ENCODE results near the gene NPC2.
"Not testable (repeated sequence)": the region's sequence is repeated elsewhere in the genome, so short reads cannot be mapped to it uniquely, and the experiment has no call there.

Gene NPC2

DNA sequence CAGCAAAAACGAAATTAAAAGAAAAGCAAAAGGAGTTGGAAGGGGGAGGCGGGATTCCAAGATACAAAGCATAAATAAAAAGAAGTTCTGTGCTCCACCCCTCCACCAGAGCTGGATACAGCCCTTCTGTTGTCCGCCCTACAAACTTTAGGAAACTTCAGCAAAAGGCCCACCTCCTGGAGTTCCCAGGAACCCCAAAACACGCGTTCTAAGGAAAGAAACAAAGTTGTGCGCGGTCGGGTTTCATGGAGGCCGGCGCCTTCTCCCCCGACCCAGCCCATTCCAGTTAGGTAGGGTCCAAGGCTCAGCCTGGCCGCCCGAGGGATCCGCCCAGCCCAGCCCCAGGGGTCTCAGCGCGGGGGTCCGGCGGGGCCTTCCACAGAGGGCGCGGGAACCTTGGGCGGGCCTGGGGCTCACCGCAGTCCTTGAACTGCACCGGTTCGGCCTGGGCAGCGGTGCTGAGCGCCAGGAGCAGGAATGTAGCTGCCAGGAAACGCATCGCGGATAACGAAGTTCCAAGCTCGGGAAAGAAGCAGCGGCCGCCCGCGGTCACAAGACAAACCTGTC lies at the start of gene NPC2:
TSS of gene NPC2 (minus strand) at position 530 of the 567 bp plus-strand sequence. CDS start at position 499, 31 bp downstream.
- DNase-seq, result no peak

DNA sequence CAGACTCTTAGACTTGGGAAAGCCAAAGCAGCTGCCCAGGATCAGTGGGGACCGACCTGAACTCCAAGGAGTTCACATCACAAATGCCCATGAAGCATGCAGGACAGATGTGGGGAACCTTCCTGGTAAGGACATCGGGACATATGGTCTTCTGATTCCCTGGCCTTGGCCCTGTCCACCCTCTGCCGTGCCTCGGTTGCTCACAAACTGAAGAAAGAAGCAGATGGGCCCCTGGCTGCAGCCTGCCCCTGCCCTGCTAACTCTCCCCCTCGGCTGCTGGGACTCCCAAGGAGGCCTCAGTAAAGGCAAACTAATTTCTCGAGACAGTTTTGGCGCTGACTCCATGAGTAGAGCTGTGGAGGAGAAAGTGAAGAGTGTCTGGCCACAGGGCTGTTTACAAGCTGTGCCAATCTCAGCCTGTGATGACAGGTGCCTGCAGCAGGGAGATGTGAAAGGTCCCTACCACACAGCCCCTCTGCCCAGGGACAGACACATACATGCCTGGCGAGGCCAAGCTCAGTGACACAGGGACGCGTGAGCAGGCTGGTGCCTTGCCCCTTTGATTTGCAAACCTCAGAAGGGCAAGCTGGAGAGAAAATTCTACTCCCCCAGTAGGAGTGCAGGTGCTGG lies 49.1 kb upstream of the NPC2 start:
- DNase-seq, result no peak

DNA sequence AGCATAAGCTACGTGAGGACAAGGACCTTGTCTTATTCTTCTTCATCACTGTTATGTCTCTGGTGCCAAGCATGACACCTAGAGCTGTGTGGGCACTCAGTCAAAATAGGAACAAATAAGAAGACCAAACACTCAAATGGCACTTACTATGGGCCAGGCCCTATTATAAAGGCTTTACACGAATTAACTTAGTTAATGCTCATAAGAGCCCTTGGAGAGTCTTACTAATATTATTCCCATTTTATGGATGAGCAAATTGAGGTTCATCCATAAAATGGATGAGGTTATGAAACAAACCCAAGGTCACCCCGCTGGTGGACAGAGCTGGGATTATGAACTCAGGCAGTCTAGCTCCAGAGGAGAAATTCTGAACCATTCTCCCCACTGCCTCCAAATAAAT lies 48.1 kb upstream of the NPC2 start:
- no peak for DNase-seq

DNA sequence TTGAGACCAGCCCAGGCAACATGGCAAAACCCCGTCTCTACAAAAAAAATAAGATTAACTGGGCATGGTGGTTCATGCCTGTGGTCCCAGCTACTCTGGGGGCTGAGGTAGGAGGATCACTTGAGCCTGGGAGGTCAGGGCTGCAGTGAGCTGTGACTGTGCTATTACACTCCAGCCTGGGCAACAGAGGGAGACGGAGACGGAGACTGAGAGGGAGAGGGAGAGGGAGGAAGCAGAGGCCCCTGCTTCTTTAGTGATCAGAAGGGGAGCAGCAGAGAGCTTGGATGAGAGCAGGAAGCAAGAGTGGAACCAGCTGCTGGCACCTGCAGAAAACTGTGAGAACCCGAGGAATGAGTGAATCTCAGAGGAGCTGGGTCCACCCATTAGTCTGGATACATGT lies 46.4 kb upstream of the NPC2 start:
- no peak for DNase-seq

DNA sequence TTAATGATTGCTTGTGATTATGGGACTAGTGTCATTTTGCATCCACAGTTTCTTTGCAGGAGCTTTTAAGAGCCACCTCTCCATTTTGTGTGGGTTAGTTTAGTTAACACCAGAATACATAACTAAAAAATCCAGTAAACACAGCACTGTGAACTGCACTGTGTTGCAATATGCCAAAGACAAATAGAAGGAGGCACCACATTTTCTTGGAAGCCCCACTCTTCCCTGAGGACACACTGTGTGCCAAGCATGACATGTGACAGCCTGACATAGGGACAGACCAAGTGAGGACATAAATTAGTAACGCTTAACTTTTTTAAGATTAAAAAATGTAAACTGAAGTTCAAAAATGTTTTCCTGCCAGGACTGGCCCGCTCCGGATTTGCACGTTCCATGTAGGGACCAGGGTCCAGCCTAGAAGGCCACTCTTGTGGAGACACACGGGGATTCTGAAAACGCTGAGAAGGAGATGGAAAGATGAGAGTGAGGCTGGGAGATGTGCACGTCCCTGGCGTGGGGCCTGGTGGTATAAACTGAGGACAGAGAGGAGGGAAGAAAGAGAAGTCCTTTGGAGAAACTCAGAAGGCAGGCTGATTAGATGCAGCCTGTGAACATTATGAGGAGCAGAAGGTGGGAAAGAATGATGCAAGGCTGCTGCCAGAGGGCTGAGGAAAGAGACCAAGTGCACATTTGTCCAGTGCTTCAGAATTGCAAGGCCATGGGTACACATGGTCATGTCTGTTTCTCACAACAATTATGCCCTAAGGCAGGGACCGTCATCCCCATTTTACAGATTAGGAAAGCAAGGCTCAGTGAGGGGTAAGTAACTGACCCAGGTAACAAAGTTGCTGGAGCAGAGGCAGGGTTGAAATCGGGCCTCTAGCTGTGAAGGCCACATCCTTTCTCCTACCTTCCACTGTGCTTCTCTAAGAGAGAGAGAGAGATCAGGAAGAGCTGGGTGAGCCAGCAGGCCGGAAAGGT lies 45.6 kb upstream of the NPC2 start:
- DNase-seq, result no peak

DNA sequence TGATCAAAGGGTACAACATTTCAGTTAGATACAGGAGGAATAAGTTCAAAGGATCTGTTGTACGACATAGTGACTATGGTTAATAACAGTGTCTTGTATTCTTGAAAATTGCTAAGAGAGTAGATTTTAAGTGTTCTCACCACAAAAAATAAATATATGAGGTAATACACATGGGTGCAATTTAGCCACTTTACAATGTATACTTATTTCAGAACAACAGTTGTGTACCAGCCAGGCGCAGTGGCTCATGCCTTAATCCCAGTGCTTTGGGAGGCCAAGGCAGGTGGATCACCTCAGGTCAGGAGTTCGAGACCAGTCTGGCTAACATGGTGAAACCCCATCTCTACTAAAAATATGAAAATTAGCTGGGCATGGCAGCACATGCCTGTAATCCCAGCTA lies 43.2 kb upstream of the NPC2 start:
- DNase-seq, result not testable (repeated sequence)

DNA sequence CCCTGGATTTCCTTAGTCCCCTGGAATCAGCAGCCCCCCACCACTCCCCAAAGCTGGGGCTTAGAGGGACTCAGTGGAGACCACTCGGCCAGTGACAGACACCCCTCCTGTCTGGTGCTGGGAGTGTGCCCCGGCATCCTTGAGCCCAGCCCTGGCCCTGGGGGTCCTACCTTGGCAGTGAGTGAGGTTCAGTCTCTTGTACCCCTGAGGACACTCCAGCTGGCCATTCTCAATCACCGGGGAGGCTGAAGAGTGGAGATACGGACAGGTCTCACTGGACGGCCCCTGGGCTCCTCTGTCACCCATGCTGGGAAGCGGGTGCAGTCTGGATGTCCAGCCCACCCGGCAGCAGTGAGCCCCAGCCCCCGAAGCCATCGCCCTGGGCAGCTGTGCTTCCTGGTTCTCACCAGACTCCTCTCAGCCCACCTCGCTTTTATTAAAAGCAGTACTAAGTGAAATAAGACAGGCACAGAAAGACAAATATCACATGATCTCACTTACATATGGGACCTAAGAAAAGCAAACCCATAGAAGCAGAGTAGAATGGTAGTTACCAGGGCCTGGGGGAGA lies 42.7 kb upstream of the NPC2 start:
- no peak for DNase-seq

DNA sequence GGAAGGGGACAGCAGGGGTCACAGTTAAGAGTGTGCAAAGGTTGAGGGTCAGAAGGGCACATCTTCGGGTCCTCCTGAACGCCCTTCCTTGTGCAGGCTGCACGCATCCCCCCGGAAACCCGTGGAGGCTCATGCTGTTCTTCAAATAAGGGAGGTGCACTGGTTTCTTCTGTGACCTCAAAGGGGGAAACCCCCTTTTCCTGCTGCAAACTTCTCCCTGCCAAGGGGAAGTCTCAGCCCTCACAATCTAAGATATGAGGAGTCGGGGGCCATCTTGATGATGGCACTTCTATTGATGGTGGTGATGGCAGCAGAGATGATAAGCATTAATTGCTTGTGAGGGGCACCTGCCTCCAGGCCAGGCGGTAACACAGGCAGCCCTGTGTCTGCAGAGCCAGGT lies 40.5 kb upstream of the NPC2 start:
- no peak for DNase-seq

DNA sequence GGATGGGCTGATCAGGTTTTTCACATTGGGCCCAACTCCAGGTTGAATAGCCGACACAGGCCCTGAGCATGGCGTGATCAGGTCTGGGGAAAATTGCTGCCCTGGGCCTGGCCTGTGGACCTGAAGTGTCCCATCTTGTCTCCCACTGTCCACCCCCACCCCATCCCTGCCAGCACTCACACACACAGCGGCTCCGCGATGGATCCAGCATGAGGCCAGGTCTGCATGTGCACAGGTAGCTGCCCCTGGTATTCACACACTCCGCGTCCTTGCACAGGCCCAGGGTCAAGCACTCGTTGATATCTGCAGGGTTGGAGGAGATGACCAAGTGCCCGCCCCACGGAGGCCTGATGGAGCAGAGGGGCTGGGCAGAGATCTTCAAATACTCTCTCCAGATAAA lies 39.1 kb upstream of the NPC2 start:
- no peak for DNase-seq

DNA sequence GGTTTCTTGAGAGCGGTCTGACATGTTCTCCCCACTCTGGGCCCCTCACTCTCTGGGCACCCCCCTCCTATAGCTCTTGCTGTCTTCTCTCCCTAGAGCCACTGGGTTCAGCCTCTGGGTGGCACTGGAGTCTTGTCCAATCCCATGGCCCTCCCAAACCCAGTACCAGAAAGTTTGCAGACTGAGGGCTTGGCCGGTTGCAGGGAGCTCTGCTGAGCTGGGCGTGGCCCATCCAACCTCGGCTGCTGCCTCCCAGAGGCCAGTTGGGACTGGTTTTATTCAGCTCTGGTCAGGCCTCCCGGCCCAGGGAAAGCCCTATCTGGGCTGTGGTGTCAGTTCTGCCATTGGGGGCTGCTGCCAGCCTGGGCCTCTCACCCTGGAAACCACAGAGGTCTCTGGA lies 38.4 kb upstream of the NPC2 start:
- no peak for DNase-seq

DNA sequence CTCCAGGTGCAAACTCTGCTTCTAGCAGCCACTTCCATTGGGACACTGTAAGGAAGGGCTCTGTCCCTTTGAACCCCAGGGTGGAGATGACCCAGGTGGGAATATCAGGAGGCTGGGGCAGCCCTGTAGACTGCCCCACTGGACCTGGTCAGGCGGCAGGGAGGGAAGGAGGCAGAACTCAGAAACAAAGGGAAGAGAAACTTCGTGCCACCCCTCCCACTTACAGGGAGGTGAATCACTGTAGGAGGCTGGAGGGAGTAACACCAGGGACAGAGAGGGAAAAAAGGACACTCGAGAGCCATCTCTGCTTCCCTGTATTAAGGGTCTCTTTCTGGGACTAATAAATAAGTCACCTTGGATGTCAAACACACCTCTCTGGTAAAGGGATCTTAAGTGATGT lies 37.9 kb upstream of the NPC2 start:
- DNase-seq, result no peak

DNA sequence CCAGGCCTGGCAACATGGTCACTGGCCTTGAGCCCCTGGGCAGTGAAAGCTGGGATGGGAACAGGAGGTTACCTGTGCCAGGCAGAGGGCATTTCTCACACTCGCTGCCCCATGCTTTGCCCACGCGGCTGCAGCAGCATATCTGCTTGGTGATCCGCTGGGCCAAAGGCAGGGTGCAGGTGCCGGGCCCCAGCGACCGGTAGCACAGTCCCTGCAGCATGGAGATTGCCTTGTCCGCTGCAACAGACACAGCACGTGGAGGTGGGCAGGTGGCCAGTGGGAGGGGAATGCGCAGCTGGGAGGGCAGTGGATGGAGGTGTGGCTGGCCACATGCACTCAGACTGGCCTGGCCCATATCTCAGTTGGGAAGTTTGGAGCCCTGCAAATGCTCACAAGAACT lies 35.8 kb upstream of the NPC2 start:
- no peak for DNase-seq

DNA sequence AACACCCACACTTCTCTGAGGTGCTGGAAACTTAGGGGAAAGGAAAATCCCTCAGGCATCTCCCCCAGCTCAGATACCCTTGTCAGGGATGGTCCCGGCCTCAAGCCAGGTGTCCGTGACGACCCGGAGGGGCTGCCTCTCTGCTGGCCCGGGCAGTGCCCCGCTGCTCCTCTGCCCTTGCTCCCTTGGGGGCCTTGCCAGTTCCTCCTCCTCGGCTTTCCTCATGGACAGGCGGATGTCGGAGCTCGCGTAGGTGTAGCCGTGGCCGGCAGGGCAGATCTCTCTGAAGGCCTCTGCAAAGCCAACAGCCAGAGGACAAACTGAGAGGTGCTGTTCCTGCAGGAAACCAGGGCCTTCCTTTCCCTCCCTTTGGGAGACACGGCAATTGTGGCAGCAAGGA lies 35.3 kb upstream of the NPC2 start:
- DNase-seq, result no peak

DNA sequence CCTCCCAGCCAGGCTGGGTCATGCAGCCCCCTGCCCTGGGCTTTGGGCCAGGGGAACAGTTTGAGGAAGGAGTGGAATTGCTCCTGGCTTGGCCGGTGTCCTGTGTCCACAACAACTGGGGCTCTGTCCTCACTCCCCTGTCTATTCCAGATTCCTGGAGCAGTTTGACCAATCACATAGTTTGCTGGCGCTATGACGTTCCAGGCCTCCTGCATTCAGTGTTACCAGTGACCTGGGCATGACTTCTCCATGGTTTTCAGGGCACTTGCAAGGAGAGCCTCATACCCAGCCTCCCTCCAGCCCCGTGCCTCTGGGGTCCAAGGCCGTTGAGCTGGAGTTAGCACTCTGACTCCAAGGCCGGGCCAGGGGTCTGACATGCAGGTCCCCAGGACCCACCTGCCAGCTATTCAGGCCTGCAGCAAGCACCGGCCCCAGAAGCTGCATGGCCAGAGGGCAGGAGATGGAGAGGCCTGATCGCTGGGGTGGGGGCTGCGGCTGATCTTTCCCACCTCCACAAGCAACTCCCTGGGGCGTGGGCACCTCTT lies 34.7 kb upstream of the NPC2 start:
- DNase-seq, result no peak

DNA sequence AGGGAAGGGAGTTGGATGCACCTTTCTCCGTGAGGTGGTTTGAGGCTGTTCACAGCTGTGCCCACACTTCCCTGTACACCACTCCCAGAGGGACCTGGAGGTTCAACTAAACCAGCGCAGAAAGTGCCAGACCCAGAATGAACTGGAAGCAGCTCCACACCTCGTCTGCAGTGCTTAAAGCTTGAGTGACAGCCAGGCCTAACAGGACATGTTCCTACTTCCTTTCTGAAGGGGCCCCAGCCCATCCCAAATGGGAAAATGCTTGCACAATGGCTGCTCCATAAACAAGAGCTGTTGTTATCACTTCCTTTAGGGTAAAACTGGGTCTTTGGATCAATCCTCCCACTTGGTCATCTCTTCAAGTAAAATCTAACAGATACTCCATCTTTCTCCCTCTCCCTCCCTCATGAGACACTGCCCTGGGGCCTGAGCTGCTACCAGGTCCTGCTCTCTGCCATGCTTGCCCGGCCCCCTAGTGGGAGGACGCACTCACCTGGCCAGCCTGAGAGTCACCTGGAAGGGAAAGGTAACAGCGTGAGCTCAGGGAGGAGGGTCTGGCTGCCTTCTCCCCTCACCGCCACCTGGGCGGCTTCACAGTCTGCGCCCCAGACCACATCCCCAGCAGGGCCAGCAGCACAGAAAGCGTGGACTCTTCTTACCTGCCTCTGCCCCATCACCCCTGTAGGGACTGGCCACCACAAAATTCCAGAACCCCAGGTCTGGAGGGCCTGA lies 33.9 kb upstream of the NPC2 start:
- no peak for DNase-seq

DNA sequence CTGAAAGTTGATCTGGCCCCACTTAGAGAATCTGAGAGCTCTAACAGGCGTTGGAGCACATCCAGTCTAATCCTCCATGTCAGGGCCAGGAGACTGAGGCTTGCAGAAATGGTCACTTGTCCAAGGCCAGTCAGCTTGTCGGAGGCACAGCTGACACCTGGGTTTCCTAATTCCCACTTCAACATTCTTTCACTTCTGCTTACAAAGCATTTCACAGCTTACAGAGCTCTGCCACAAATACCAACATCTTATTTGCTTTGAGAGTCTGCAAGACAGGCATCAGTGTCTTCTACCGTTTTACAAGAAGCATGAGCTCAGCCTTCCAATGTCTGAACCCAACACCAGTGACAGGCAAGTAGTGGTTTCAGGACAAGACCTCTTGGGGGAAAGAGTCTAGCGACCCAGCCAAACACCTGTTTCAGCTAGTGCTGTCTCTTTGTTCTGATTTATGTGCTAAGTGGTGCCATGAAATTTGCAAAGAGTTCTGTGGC lies 32.3 kb upstream of the NPC2 start:
- no peak for DNase-seq

DNA sequence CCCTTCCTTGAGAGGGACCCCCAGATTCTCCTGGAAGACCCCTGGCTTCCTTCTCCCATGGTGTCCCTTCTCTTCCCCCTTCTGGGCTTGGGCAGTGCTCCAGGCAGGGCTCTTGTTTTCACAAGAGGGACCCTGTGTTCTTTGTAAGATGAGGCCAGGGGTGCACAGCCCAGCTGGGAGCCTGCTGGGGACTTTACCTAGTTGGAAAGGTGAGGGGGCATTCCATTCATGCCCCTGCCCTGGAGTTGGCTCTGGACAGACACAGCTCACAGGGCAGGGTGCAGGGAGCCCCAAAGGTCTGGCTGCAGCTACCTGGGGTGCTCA lies 31.7 kb upstream of the NPC2 start:
- no peak for DNase-seq

DNA sequence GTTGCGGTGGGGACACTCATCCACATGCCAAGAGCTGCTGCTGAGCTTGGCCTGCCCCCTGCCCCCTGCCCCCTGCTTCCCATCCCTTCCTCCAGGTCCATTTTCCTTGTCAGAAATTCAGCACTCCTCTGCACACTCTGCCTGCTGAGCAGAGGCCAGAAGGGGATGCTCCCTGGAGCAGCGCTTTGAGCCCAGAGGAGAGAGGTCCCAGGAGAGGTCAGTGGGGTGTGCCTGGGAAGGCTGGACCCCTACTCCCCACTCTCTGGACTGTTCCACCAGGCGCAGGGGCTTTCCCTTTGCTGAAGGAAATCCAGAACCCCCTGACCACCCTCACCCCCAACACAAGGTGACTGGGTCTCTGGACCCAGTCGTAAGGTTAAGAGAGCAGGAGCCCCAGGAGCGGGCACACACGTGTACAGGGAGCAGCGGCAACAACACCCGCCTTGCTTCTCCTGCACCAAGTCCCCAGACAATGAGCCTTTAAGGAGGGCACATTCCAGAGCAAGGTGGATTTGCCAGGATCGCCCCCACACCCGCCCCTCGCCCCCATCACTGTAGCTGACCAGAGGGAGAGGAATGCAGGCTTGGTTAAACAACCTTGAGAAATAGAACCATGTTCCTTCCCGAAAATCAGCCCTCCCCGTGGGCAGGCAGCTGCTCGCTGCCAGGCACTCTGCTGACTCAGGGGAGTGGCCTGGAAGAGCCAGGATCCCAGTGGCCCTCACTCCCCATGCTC lies 31.1 kb upstream of the NPC2 start:
- no peak for DNase-seq

DNA sequence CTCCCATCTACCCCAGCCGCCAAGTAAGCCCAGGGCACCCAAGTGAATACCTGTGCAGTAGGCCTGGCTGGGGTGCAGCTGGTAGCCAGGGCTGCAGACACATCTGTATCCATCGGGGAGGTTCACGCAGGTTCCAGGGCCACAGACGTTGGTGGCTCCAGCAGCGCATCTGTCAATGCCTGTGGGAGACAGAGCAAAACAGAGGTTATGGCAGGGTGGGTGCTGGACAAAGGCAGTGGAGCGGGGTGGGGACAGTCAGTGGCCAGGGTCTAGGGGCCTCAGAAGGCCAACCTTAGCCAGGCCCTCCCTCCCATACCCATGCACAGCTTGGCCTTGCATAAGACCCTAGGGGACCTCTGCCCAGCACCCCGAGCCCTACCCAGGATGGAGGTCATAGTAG lies 29.6 kb upstream of the NPC2 start:
- DNase-seq, result no peak

DNA sequence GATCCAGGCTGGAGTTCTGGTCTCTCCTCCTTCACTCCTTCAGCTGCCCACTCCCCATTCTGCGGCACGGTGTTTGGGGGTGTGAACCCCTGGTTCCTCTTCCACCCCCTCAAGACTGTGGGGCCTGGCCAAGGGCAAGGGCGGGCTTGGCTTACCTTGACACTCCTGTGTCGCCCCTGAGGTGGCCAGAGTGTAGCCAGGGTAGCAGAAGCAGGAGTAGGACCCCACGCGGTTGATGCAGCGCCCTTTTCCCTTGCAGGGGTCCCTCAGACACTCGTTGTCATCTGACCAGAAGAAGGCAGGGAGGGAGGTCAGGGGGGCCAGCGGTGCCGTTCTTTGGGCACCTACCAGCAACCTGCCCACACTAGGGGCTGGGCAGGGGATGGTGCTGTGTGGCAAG lies 28.7 kb upstream of the NPC2 start:
- no peak for DNase-seq

DNA sequence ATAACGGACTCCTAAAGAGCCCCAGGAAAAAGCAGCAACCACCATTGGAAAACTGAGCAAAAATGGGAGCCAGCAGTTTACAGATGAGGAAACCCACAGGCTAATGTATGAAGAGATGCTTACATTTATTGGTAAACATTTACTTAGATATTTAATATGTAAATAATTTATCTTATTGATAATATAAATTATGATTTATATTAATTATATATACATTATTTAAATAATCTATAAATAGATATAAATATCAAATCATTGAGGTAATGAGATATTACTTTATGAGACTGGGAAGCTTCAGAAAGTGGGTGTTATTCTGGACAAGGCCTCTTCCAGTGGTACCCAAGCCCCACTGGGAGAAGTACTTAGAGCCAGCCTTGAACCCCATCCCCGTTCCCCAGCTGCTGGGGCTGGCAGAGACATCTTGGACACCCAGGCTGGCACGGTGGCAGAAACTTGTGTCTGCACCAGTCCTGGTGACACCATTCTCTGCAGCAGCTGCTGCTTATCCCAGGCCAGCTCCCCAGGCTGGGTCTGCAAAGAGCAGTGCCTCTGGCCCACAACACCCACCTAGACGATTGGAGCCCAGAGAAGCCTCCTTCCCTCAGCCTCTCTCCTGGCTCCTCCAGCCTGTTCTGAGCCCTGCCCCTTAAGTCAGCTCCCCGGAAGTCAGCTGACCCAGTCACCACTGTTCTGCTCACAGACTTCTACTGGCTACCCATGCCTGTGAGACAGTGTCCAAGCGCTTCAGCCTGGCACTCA lies 26.4 kb upstream of the NPC2 start:
- no peak for DNase-seq

All from NCI-H187 (cell line).